ENCODE data around the gene TMEM129.
"Not testable (repeated sequence)": the region's sequence is repeated elsewhere in the genome, so short reads cannot be mapped to it uniquely, and the experiment has no call there.

Gene TMEM129

DNA sequence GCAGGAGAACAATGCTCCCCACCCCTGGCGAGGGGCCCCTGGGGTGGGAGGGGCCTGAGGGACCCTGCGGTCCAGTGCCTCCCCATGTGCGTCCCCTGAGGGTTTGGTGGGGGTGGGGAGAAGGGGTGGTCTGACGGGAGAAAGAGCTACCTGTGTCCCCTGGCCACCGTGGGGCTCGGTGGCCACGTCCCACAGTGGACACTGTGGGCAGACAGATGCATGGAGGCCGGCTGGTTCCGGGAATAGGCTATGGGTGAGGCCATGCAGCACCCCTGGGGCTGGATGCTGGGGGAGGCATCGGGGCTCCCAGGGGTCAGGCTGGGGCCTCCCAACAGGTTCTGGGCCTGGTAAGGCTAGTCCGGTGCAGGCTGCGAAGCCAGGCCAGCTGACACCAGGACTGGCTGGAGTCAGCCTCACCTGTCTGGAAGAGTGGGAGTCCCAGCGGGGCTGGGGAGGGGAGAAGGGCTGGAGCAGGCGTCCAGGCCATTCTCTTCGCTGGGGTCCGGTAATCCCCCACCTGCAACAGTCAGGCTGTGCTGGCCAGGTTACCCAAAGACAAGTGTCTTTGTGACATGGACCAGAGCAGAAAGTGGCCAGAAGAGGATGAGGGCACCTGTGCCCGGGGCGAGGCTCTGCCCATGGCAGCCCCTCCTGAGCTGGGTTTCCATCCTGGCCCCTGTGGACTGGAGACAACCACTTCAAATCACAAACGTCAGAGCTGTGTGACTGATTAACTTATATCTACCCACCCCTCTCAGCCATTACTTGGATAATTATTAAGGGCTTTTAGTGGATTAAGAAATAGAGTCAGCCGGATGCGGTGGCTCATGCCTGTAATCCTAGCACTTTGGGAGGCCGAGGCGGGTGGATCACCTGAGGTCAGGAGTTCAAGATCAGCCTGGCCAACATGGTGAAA lies 35.6 kb downstream of the TMEM129 start:
- DNase-seq: no peak

DNA sequence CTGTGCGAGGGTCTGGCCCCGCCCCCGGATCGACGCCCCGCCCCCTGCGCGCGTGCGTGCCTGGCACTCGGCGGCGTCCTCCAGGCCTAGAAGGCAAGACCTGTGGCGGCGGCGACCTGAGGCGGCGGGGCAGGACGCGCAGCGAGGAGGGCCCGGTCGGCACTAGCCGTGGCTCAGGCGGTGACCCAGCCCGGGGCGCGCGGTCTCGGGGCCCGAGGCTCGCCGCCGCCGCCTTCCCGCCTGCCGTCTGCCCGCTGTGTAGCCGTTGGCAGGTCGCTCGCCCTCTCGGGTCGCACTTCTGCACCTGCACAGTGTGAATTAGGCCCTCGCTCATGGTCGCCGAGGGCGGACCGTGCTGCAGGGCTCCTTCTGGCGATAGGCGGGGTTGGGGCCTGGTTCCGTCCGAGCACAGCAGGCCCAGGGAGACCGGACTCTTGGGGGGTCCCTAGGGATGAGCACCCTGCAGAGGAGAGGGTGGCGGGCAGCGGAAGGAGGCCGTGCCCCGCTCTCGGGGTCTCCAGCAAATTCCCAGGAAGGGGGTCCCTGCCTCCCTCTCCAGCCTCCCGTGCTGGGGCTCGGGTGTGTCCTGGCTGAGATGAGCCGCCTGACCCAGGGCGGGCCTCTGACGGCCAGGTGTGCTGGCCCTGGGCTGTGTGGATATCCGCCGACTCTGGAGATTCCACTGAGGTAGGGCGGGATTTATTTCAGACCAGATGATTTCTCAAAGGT lies 36.5 kb downstream of the TMEM129 start:
- DNase-seq: no peak

DNA sequence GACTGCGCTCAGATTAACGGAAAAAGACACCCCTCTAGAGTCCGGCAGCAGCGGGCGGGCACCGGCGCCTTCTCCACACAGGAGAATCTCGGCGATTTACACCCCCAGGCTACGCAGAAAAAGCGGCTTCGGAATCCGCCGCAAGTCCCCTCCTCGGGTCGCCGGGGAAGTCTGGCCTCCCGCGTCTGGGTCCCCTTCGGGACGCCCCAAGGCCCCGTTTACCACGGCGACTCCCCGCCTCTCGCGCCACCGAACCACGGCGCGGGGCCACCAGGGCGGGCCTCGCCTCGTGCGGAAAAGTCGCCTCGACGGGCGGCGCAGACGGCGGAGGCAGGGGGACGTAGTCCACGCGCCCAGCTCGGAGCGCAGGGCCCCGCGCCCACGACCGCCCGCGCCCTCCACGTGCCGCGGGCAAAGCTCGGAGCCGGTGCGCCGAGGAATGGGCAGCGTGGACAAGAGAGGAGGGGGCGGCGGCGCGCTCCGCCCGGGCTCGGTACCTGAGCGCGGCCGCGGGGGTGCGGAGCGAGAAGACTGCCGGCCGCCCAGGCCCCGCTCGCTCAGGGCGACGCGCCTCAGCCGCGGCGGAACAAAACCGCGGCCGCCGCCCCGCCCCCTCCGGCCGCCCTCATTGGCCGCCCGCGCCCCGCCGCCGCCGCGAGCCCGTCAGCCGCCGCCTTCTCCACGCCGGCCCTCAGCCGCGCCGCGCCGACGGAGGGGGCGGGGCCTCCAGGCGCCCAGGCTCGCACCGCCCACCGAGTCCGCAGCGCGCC lies 37.2 kb downstream of the TMEM129 start, which contains the start of gene FAM53A:
TSS of gene FAM53A (minus strand) at position 578 of the 770 bp plus-strand sequence. CDS start 15,572 bp downstream, outside the sequence.
- DNase-seq: no peak

DNA sequence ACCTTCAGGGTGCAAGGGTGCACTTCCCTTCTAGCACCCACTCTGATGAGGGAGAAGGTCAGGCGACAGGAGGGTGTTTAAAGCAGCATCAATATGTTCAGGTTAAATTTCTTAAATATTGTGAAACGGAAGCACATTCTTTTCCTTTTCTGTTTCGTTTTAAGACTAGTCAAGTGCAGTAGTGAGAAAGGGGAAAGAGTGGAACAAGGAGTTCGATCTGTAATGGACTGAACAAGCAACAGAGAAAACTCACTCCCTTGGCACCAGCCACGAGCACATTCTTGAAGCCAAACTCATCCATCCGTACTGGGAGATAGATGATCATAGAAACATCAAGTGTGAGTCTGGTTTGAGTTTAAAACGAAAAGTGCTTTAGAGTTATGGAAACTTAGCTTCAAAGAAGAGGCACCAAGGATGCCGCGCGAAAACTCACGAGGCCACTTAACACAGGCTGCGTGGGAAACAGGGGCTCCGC lies 37.8 kb downstream of the TMEM129 start:
- DNase-seq: no peak

DNA sequence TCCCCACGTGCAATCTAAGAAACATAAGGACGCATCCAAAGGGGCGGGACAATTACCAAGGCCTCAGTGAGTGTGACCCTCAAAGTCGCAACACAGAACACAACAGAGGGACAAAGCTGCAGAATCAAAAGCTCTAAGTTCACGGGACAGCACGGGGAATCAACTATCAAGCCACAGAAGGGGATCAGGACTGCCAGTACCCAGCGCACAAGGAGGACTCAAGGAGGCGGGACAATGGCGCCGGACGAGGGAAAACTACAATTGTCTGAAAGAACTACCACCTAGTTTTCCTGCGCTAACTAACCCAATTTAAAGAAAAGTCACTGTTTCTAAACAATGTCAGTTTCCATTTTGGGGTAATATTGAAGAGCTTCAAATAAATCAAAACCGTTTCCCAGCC lies 38.3 kb downstream of the TMEM129 start:
- no peak for DNase-seq

DNA sequence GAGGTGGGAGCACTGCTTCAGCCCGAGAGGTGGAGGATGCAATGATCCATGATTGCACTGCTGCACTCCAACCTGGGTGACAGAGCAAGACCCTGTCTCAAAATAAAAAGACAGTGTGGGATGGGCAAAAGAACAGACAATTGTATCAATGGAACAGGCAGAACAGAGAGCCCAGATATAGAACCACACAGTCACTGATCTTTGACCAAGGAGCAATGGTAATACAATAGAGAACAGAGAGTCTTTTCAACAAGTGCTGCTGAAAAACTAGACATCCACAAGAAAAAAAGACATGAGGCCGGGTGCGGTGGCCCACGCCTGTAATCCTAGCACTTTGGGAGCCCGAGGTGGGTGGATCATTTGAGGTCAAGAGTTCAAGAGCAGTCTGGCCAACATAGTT lies 42.9 kb downstream of the TMEM129 start:
- DNase-seq: no peak

DNA sequence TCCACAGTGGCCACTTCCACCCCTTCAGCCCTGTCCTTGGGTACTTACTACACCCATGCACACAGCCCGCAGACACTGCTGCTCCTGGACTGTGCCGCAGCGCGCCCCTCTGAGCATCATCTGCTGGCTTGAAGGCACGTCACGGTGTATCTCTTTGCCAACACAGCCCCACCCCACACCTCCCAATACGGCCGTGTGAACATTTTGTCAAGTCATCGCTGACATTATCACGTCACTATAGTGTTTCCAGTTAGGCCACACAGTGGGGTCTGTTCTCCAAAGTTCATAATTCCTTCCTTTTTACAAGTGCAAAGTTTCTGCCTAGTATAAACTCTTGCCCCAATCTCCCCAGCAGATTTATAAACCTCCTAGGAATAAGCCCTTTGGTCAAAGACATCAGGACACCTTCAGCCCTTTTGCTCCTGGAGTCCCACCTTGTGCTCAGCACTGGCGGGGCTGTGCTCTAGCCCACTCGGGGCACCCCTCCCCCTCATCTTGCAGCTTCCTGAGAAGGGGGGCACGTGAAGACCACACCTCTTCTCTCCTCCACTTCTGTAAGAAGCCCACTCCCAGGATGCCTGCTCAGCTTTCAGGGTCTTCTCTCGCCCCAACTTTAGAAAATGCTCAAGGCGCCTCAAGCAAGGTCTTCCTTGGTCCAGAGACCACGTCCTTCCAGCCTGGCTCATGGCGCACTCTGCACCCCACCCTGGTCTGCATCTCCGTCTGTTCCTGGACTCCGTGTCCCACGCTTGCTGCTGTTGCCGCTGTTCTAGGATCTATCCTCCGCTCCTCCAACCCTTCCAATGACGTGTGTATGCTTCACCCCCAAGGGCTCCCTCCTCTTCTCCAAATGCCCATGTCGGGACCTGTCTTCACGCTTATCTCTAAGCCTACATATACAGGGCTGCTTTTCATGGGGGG lies 44.3 kb downstream of the TMEM129 start:
- DNase-seq: no peak

DNA sequence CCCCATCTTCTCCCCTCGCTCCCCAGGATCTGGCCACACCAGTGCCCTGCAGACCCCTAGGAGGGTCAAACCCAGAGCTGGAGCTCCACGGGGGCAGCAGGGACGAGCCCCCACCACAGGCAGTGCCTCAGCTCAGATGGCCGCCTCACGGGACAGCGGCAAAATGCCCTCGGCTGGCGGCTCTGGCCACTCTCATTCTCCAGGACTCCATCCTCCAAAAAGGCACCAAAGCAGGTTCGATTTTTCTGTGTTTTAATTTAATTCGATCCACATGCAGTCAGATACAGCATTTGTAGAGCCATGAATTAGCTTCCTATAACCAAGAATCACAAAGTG lies 45.4 kb downstream of the TMEM129 start:
- DNase-seq: no peak

DNA sequence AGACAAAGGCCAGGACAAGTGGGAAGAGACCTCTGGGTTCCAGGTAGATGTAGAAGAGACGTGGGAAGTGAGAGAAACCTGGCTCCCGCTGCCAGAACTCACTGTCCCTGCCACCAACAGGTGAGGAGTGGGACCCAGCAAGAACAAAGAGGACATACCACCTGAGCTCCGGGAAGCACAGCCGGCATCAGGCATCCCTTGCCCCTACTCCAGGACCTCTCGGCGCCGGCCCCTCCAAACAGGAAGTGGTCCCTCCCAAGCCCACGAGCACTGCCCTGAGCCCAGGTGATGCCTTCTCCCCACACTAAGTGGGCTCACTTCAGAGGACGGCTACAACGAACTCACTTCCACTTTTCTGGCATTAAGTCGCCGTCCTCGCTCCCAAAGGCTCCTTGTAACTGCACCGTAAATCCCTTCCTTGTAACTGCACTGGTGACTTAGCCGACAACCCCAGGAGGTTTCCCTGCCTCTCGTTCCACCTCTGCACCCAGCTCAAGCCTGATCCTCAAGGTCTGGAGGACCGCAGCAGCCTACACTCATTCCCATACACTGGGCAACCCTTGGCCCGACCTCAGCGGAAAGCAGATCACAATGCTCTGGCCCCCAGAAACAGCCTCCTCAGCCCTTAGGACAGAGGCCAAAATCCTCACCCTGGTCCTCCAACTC lies 45.9 kb downstream of the TMEM129 start:
- DNase-seq: no peak

DNA sequence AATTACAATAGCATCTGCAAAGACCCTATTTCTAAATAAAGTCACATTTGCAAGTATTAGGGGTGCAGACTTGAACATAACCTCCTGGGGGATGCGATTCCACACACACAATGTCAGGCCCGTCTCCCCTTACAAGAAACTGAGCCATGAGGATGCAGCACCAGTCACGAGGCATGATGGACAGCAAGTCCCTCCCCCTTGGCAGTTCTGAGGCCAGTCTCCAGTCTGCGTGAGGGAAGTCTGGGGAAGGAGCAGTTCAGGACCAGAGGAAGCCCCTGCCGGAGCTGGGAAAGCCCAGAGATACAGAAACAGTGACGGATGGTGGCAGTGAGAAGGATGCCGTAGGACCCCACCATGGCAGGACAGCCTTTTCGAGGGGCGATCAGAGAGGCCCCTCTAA lies 46.4 kb downstream of the TMEM129 start:
- no peak for DNase-seq

DNA sequence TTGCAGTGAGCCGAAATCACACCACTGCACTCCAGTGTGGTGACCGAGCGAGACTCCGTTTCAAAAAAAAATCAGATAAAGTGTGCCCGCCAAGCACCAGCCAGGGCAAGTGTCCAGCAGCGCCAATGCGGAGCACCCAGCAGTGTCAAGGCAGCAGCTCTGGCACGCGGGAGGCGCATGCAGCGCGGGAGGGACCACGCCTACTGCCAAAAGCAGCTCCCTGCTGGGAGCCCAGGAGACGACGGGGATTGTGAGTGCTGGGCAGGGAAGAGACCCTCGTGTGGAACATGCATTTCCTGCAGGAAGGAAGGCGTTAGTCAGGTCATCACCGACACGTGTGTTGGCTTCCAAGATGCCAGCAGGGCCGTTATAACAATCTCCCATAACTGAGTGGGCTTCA lies 47.5 kb downstream of the TMEM129 start:
- DNase-seq: no peak

DNA sequence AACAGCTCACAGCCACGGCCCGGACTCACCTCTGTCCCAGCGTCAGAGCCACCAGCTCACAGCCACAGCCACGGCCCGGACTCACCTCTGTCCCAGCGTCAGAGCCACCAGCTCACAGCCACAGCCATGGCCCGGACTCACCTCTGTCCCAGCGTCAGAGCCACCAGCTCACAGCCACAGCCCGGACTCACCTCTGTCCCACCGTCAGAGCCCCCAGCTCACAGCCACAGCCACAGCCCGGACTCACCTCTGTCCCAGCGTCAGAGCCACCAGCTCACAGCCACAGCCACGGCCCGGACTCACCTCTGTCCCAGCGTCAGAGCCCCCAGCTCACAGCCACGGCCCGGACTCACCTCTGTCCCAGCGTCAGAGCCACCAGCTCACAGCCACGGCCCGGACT lies 50.1 kb downstream of the TMEM129 start:
- not testable (repeated sequence) for DNase-seq

DNA sequence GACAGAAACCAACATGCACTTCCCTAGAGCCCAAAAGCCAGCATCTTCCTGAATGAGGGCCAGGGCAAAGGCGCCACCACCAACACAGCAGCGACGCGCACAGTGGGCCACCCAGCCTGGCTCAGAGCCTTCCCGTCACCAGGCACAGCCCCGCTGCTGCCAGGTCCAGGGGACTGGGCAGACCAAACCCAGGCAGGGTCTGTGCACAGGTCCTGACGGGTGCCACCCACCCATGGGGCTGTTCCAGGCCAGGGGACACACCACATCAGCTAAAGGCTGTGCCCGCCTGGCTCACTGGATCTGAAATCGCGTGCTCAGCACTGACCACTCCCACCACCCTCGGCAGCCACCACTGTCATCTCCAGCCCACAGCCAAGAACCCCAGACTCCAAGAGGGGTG lies 50.8 kb downstream of the TMEM129 start:
- DNase-seq: no peak

DNA sequence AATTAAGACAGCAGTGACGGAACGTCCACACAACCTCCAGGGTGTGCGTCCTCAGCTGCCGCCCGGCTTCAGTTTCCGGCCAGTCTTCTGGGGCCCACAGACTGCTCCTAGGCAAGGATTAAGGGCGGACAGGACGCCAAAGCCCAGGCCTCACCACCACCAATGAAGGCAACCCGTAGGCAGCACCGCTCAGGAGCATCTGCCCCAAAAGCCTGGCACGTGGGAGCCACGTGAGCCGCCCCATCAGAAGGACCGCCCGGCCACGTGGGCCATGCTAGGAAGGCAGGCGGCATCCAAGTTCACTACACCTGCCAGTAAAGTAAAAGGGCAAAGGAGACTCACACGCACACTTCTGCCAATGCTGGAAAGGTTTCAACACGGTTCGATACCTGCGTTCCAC lies 51.3 kb downstream of the TMEM129 start:
- no peak for DNase-seq

DNA sequence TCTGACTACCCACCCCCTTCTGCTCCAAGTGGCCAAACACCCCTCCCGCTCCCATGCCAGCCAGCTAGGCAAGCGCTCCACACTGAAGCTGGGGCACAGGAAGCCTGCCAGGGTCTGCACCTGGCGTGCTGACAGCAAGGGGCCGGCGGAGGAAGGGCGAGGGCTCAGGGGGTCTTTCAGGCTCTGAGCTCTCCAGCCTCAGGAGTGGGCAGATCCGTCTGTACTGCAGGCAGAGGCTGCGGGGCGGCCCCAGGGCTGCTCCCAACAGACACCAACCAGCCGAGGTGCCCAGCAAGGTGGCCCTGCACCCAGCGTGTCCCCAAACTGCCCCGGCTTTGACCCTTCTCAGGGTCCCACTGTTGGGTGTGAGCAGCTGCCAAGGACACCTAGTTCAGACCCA lies 51.9 kb downstream of the TMEM129 start:
- no peak for DNase-seq

DNA sequence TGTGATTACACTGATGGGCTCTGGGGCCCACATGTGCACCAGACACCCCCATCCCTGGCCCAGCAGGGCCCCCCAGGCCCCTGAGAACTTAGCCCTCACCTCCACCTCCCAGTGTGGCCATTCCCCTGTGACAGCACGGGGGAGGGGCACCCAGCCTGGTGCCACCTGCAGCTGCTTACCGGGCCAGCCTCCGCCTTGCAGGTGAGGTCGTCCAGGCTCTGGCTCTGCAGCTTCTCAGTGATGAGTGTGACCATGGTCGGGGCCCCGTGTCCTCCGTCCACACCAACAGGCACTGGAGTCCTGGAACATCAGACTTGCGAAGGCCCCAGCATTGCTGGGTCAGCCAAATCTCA lies 52.7 kb downstream of the TMEM129 start:
- DNase-seq: no peak

DNA sequence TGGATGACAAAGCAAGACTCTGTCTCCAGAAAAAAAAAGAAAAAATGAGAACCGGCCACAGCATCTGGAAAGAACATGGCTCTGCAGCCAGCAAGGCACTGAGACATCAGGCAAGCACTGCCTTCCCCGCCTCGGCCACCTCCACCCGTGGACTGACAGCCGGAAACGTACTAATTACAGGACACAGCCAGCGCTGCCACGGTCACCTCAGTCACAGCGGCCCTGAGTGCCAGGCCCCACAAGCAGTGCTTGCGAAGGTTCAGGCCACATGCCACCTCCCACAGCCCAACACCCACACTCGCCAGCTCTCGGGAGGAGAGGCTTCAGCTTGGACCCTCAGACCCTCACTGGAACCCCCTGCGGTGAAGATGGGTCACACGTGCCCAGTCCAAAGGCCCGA lies 53.9 kb downstream of the TMEM129 start:
- DNase-seq: no peak

DNA sequence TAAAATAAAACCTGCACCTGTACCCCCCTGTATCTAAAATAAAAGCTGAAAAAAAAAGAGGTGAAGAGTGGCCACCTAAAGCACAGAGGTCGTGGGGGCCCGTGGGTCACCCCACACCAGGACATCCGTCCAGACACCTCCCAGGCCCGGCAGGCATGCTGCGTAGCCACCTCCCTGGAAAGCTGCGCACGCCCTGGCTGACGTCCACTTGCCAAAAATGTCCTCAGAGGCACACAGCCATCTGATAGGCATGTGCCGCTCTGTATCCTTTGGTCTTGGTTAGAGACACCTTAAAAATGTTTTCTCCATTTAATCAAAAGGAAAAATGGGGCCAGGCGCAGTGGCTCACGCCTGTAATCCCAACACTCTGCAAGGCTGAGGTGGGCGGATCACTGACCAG lies 54.7 kb downstream of the TMEM129 start:
- no peak for DNase-seq
